ENCODE results near the gene PLOD1.
A peak's percentile ranks its signal among the peaks of the same experiment; 100 is the strongest.
"Not testable (repeated sequence)": the region's sequence is repeated elsewhere in the genome, so short reads cannot be mapped to it uniquely, and the experiment has no call there.

The PLOD1 gene

DNA sequence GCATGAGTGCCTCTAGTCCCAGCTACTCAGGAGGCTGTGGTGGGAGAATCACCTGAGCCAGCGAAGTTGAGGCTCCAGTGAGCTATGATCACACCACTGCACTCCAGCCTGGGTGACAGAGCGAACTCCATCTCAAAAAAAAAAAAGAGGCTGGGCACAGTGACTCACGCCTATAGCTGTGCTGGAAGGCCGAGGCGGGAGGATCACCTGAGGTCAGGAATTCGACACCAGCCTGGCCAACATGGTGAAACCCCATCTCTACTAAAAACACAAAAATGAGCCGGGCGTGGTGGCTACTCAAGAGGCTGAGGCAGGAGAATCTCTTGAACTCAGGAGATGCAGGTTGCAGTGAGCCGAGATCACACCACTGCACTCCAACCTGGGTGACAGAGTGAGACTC, 33.1 kb upstream of the PLOD1 start:
- H3K9me3 ChIP-seq (ENCODE audit: control insufficient read depth, insufficient read depth, low read depth, low read length); H3K4me1 ChIP-seq (ENCODE audit: control insufficient read depth, insufficient read depth, low read length); H3K27ac ChIP-seq (ENCODE audit: extremely low read depth, low read depth, low read length); H3K36me3 ChIP-seq (ENCODE audit: control insufficient read depth in 2 of 2, insufficient read depth in 1 of 2, low read length in 2 of 2); POLR2A ChIA-PET; H3K4me3 ChIP-seq (ENCODE audit: low read depth, low read length): not testable (repeated sequence)
- CTCF ChIA-PET, result interaction anchor here (1.7 kb wide), 1 partner anchor 8 kb away, joined by 7 read pairs; no protein-coding TSS in a partner anchor
- TF ChIP-seq ZNF600 (tag by site-specific recombination; IDR thresholded peaks at IDR 0.05) (0 out of 2 replicates have a peak, but pooled peaks have one; percentile 57), SP7 (tag by site-specific recombination; IDR thresholded peaks at IDR 0.05) (0 out of 2 replicates have a peak, but pooled peaks have one; percentile 29), KLF1 (tag by site-specific recombination; IDR thresholded peaks at IDR 0.05) (peak; percentile 62)
- TF ChIP-seq, protein P1, sequence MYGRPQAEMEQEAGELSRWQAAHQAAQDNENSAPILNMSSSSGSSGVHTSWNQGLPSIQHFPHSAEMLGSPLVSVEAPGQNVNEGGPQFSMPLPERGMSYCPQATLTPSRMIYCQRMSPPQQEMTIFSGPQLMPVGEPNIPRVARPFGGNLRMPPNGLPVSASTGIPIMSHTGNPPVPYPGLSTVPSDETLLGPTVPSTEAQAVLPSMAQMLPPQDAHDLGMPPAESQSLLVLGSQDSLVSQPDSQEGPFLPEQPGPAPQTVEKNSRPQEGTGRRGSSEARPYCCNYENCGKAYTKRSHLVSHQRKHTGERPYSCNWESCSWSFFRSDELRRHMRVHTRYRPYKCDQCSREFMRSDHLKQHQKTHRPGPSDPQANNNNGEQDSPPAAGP (tag by site-specific recombination; IDR thresholded peaks at IDR 0.05), result peak; percentile 35; the same call in 1 of the 2 replicates

DNA sequence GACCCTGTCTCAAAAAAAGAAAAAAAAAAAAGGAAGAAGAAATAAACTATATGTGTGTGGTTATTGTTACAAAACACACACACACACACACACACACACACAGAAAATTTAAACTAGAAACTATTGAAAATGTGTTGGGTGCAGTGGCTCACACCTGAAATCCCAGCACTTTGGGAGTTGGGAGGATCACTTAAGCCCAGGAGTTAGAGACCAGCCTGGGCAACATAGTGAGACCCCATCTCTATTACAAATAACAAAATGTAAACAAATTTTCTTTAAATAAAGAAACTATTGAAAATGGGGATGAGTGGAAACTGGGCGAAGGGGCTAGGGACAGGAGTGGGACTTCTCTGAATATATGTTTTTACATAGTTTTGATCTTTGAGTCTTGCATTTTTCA, 31.3 kb upstream of the PLOD1 start:
- H3K27ac ChIP-seq (ENCODE audit: extremely low read depth, low read depth, low read length), result no peak overlapping the region
- ChIA-PET CTCF (interaction anchor here (0.9 to 1.7 kb wide), 3 partner anchors 10 to 65 kb away, joined by 3 to 7 read pairs (median 4); no protein-coding TSS in a partner anchor), POLR2A (no interaction called here)
- no peaks in the 10 kb centered on the region for H3K9me3 ChIP-seq (ENCODE audit: control insufficient read depth, insufficient read depth, low read depth, low read length)
- no peak overlapping the region for H3K4me3 ChIP-seq (ENCODE audit: low read depth, low read length)
- H3K36me3 ChIP-seq (ENCODE audit: control insufficient read depth in 2 of 2, insufficient read depth in 1 of 2, low read length in 2 of 2), result no peaks in the 10 kb centered on the region
- H3K4me1 ChIP-seq (ENCODE audit: control insufficient read depth, insufficient read depth, low read length), result no peaks in the 10 kb centered on the region
- TF ChIP-seq, protein P2, sequence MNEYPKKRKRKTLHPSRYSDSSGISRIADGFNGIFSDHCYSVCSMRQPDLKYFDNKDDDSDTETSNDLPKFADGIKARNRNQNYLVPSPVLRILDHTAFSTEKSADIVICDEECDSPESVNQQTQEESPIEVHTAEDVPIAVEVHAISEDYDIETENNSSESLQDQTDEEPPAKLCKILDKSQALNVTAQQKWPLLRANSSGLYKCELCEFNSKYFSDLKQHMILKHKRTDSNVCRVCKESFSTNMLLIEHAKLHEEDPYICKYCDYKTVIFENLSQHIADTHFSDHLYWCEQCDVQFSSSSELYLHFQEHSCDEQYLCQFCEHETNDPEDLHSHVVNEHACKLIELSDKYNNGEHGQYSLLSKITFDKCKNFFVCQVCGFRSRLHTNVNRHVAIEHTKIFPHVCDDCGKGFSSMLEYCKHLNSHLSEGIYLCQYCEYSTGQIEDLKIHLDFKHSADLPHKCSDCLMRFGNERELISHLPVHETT (tag by site-specific recombination; IDR thresholded peaks at IDR 0.05), result no peak
- peak; percentile 86 for TF ChIP-seq ZNF121 (tag by site-specific recombination; IDR thresholded peaks at IDR 0.05)

DNA sequence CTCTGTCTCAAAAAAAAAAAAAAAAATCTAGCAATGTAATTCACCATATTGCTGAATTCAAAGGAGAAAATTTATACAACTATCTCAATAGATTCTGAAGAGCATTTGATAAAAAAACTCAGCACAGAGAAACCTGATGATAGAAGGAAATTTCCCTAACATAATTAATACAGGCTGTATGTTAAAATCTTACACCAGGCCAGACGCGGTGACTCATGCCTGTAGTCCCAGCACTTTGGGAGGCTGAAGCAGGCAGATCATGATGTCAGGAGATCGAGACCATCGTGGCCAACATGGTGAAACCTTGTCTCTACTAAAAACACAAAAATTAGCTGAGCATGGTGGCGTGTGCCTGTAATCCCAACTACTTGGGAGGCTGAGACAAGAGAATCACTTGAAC, 30.4 kb upstream of the PLOD1 start:
- POLR2A ChIA-PET, result not testable (repeated sequence)
- CTCF ChIA-PET, result interaction anchor here (0.6 to 1.3 kb wide), 4 partner anchors 11 to 263 kb away, joined by 3 to 6 read pairs (median 3); no protein-coding TSS in a partner anchor

DNA sequence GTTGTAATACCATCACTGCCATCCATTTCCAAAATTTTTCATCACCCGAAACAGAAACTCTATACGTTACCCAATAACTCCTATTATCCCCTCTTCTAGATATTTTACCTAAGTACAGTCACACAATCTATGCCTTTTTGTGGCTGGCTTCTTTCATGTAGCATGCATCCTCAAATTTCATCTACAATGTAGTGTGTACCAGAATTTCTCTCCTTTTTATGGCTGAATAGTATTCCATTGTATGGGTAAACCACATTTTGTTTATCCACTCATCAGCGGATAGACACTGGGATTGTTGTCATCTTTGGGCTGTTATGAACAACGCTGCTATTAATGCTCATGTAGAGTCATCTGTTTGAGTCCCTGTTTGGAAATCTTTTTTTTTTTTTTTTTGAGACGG, 29.5 kb upstream of the PLOD1 start:
- Histone ChIP-seq H3K4me3 (ENCODE audit: low read depth, low read length) (no peak overlapping the region), H3K4me1 (ENCODE audit: control insufficient read depth, insufficient read depth, low read length) (no peaks in the 10 kb centered on the region), H3K27ac (ENCODE audit: extremely low read depth, low read depth, low read length) (no peak overlapping the region), H3K9me3 (ENCODE audit: control insufficient read depth, insufficient read depth, low read depth, low read length) (no peaks in the 10 kb centered on the region), H3K36me3 (ENCODE audit: control insufficient read depth in 2 of 2, insufficient read depth in 1 of 2, low read length in 2 of 2) (no peaks in the 10 kb centered on the region)
- ChIA-PET CTCF (interaction anchor here (0.7 to 1.3 kb wide), 3 partner anchors 12 to 73 kb away, joined by 3 to 6 read pairs (median 3); no protein-coding TSS in a partner anchor), POLR2A (no interaction called here)
- TF ChIP-seq IKZF3 (tag by site-specific recombination; IDR thresholded peaks at IDR 0.05), result no peak
- peak; percentile 90 for TF ChIP-seq ZNF146 (tag by site-specific recombination; IDR thresholded peaks at IDR 0.05)

More for the DNA sequence above, 30.4 kb upstream of the PLOD1 start:
- not testable (repeated sequence) for H3K4me1 ChIP-seq (ENCODE audit: control insufficient read depth, insufficient read depth, low read length); H3K4me3 ChIP-seq (ENCODE audit: low read depth, low read length); H3K9me3 ChIP-seq (ENCODE audit: control insufficient read depth, insufficient read depth, low read depth, low read length); H3K27ac ChIP-seq (ENCODE audit: extremely low read depth, low read depth, low read length); H3K36me3 ChIP-seq (ENCODE audit: control insufficient read depth in 2 of 2, insufficient read depth in 1 of 2, low read length in 2 of 2)

DNA sequence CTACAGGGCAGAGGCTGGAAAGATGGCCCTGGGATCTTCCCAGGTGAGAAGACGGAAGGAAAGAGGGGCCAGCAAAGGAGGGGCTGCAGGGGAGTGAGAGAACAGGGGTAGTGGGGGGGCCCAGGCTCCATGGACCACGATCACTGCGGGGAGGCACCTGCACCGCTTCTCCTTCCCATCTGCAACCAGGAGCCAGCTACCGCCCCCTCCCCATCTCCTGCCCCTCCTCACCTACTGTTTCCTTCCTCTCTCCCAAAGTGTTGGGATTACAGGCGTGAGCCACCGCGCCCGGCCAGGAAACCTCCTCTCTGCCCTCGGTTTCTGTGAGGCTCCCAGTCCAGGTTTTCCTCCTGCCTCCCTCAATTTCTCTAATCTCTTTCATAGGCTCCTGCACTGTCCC, 27.6 kb upstream of the PLOD1 start:
- no peak overlapping the region for H3K4me3 ChIP-seq (ENCODE audit: low read depth, low read length)
- CTCF ChIA-PET, result interaction anchor here (0.5 to 0.7 kb wide), 2 partner anchors 11 to 59 kb away, joined by 3 read pairs; no protein-coding TSS in a partner anchor
- no peaks in the 10 kb centered on the region for H3K36me3 ChIP-seq (ENCODE audit: control insufficient read depth in 2 of 2, insufficient read depth in 1 of 2, low read length in 2 of 2)
- H3K9me3 ChIP-seq (ENCODE audit: control insufficient read depth, insufficient read depth, low read depth, low read length), result no peaks in the 10 kb centered on the region
- no peak overlapping the region for H3K27ac ChIP-seq (ENCODE audit: extremely low read depth, low read depth, low read length)
- POLR2A ChIA-PET, result interaction anchor here (1.1 to 4.0 kb wide), 3 partner anchors 19 to 113 kb away, joined by 4 to 29 read pairs (median 21); partner anchors contain the start of genes KIAA2013 and MIIP
- no peaks in the 10 kb centered on the region for H3K4me1 ChIP-seq (ENCODE audit: control insufficient read depth, insufficient read depth, low read length)
- TF ChIP-seq ZNF707 (tag by site-specific recombination; IDR thresholded peaks at IDR 0.05) (no peak), BCL11B (tag by site-specific recombination; IDR thresholded peaks at IDR 0.05; ENCODE audit: low read depth) (no peak), ZNF140 (tag by site-specific recombination; IDR thresholded peaks at IDR 0.05) (no peak), ZNF529 (tag by site-specific recombination; IDR thresholded peaks at IDR 0.05; ENCODE audit: insufficient replicate concordance) (no peak), ZNF624 (tag by site-specific recombination; IDR thresholded peaks at IDR 0.05) (no peak), ZNF366 (tag by site-specific recombination; conservative IDR thresholded peaks at IDR 0.05) (no peak), ZBTB8A (tag by site-specific recombination; IDR thresholded peaks at IDR 0.05) (no peak)
- TF ChIP-seq, protein P3, sequence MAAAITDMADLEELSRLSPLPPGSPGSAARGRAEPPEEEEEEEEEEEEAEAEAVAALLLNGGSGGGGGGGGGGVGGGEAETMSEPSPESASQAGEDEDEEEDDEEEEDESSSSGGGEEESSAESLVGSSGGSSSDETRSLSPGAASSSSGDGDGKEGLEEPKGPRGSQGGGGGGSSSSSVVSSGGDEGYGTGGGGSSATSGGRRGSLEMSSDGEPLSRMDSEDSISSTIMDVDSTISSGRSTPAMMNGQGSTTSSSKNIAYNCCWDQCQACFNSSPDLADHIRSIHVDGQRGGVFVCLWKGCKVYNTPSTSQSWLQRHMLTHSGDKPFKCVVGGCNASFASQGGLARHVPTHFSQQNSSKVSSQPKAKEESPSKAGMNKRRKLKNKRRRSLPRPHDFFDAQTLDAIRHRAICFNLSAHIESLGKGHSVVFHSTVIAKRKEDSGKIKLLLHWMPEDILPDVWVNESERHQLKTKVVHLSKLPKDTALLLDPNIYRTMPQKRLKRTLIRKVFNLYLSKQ (tag by site-specific recombination; IDR thresholded peaks at IDR 0.05; ENCODE audit: borderline replicate concordance), result no peak
- TF ChIP-seq, protein P4, sequence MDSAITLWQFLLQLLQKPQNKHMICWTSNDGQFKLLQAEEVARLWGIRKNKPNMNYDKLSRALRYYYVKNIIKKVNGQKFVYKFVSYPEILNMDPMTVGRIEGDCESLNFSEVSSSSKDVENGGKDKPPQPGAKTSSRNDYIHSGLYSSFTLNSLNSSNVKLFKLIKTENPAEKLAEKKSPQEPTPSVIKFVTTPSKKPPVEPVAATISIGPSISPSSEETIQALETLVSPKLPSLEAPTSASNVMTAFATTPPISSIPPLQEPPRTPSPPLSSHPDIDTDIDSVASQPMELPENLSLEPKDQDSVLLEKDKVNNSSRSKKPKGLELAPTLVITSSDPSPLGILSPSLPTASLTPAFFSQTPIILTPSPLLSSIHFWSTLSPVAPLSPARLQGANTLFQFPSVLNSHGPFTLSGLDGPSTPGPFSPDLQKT (IDR thresholded peaks at IDR 0.05; ENCODE audit: borderline replicate concordance, low read depth, low read length), result no peak
- TF ChIP-seq, protein P5, sequence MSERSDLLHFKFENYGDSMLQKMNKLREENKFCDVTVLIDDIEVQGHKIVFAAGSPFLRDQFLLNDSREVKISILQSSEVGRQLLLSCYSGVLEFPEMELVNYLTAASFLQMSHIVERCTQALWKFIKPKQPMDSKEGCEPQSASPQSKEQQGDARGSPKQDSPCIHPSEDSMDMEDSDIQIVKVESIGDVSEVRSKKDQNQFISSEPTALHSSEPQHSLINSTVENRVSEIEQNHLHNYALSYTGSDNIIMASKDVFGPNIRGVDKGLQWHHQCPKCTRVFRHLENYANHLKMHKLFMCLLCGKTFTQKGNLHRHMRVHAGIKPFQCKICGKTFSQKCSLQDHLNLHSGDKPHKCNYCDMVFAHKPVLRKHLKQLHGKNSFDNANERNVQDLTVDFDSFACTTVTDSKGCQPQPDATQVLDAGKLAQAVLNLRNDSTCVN (tag by site-specific recombination; optimal IDR thresholded peaks at IDR 0.05), result no peak
